Measurements from ENCODE around the gene C8B. TPM values are rescaled to one million over a fixed set of nuclear protein-coding genes. Genes with fewer than 3 reads are reported as not detected.

Gene C8B
- total and polyA plus RNA-seq, 2 of the 13 experiments (the other 11 are each of a cell fraction or from before 2014, with no cell fraction given), result 8.4 to 11.3 TPM

GRCh38 chr1:56915960-56916359, 49.9 kb downstream of the C8B start (continued):
- TF ChIP-seq ZBTB38 (CRISPR knock-in tag; IDR thresholded peaks at IDR 0.05), result peak; percentile 32; the same call in 1 of the 2 replicates

GRCh38 chr1:56912325-56912724, 53.5 kb downstream of the C8B start:
- FAIRE-seq, result no peak
- Histone ChIP-seq H3K27ac (ENCODE audit: extremely low read length, insufficient read depth, low read length) (peak overlapping the region; percentile 92), H3K9me3 (ENCODE audit: low read length) (no peaks in the 10 kb centered on the region), H3K4me3 (replicated peaks in 1 of 3; ENCODE audit: insufficient read depth in 1 of 3, low read depth in 2 of 3, low read length in 3 of 3) (no peak overlapping the region), H3K4me2 (ENCODE audit: low read depth, low read length) (no peak overlapping the region), H3K9ac (ENCODE audit: insufficient read depth, low read depth, low read length) (no peak overlapping the region), H3K4me1 (ENCODE audit: insufficient read depth, low read length) (peaks cover 84% of the 10 kb centered on the region), H4K20me1 (ENCODE audit: insufficient read depth, low read length) (no peaks in the 10 kb centered on the region), H3K79me2 (ENCODE audit: insufficient read depth, low read length) (no peaks in the 10 kb centered on the region), H3K27me3 (ENCODE audit: control insufficient read depth in 1 of 2, insufficient read depth in 2 of 2, low read length in 2 of 2) (no peaks in the 10 kb centered on the region), H3K36me3 (replicated peaks in 1 of 2; ENCODE audit: control insufficient read depth in 1 of 2, insufficient read depth in 2 of 2, low read length in 2 of 2) (no peaks in the 10 kb centered on the region), H2AFZ (ENCODE audit: low read length) (no peak overlapping the region)
- no peak for DNase-seq (ENCODE audit: low spot score)
- ChIA-PET POLR2A (interaction anchor here (1.1 to 4.9 kb wide), 5 partner anchors 10 to 57 kb away, joined by 3 to 63 read pairs (median 21); partner anchors contain the start of genes C8A and C8B), CTCF (ENCODE audit: low intra/inter-chr PET ratio, low total read pairs) (no interaction called here)
- in situ Hi-C loops (cut with HindIII; ENCODE audit: extremely low pct_ligation_motif_present, low pct_unique_long_range_greater_than_20kb), result loop anchor here (5.0 kb wide), 1 partner anchor 60 kb away; the partner anchor contains the start of gene C8A
- ATAC-seq, result no peak
- 100% methylated on average over 3 of the region's 12 CpGs for WGBS (ENCODE audit: low lambda C conversion rate)
- TF ChIP-seq ZNF224 (CRISPR knock-in tag; IDR thresholded peaks at IDR 0.05) (no peak), HNRNPL (IDR thresholded peaks at IDR 0.05; ENCODE audit: low read depth, low read length) (peak; percentile 81; the same call in 1 of the 2 replicates), HNRNPLL (IDR thresholded peaks at IDR 0.05; ENCODE audit: low read depth, low read length, poor library complexity, severe bottlenecking) (no peak), ZFX (CRISPR knock-in tag; IDR thresholded peaks at IDR 0.05; ENCODE audit: low read depth) (no peak), RCOR2 (CRISPR knock-in tag; IDR thresholded peaks at IDR 0.05) (no peak), ZNF687 (CRISPR knock-in tag; IDR thresholded peaks at IDR 0.05) (peak; percentile 26; the same call in 1 of the 2 replicates), ZNF670 (CRISPR knock-in tag; IDR thresholded peaks at IDR 0.05; ENCODE audit: borderline replicate concordance) (no peak), CCAR2 (optimal IDR thresholded peaks at IDR 0.05; ENCODE audit: low read depth, low read length) (no peak), ZNF24 (IDR thresholded peaks at IDR 0.05) (no peak), KLF15 (CRISPR knock-in tag; IDR thresholded peaks at IDR 0.05; ENCODE audit: borderline replicate concordance) (no peak), TARDBP (CRISPR knock-in tag; IDR thresholded peaks at IDR 0.05) (no peak), CENPX (CRISPR knock-in tag; IDR thresholded peaks at IDR 0.05) (no peak)
- BruUV-seq (replicated peaks), result no TSS peak
- intact Hi-C loops (cut with micrococcal nuclease; ENCODE audit: unreplicated experiment), result no loop called here

Measured in HepG2 (cell line).